Loucy (cell line): ENCODE measurements around the gene DTNBP1.

Experiments
- CTCF ChIP-seq: fragments of 200-600 bp; sonication (generic); conservative IDR thresholded peaks from 2 replicates; pipeline ENCODE4 v1.5.1; 2014; ENCODE audit warnings: mild to moderate bottlenecking, antibody characterized with exemption, low read length
- EZH2phosphoT487 ChIP-seq: fragments of 200-600 bp; IDR thresholded peaks from 2 replicates; pipeline ENCODE4 v1.6.1; 2018; ENCODE audit warnings: antibody characterized with exemption, mild to moderate bottlenecking, moderate library complexity, borderline replicate concordance

GRCh38 chr6:15502446-15503345 lies 160.1 kb downstream of the DTNBP1 start:
- no peak for TF ChIP-seq EZH2phosphoT487
- no peak for TF ChIP-seq CTCF
